IMR-90 (cell line): ENCODE data around the gene ITPR3.

Experiments
- BHLHE40 ChIP-seq: fragments of 150-350 bp; IDR thresholded peaks from 2 replicates; pipeline ENCODE4 v1.6.1; 2016; ENCODE audit warnings: mild to moderate bottlenecking, low read depth, low read length
- CTCF ChIP-seq: conservative IDR thresholded peaks from 2 replicates; pipeline ENCODE4 v1.5.1; 2012; ENCODE audit warnings: mild to moderate bottlenecking, low read depth, low read length, improper control_type of control experiment
- NFE2L2 ChIP-seq: fragments of 150-350 bp; IDR thresholded peaks from 2 replicates; pipeline ENCODE4 v1.6.1; 2016; ENCODE audit warnings: low read depth, mild to moderate bottlenecking, low read length
- RAD21 ChIP-seq: IDR thresholded peaks from 2 replicates; pipeline ENCODE4 v1.6.1; 2012; ENCODE audit warnings: low read length, improper control_type of control experiment
- RCOR1 ChIP-seq: IDR thresholded peaks from 2 replicates; pipeline ENCODE4 v1.6.1; 2012; ENCODE audit warnings: mild to moderate bottlenecking, low read length, improper control_type of control experiment; ENCODE audit not compliant: insufficient replicate concordance
- RFX5 ChIP-seq: IDR thresholded peaks from 2 replicates; pipeline ENCODE4 v1.8.0; 2012; ENCODE audit warnings: low read depth, mild to moderate bottlenecking, low read length, moderate library complexity
- SMC3 ChIP-seq: fragments of 150-350 bp; IDR thresholded peaks from 2 replicates; pipeline ENCODE4 v1.6.1; 2016; ENCODE audit warnings: low read depth, mild to moderate bottlenecking, antibody characterized with exemption, low read length, moderate library complexity

- TF ChIP-seq CTCF (no peak), SMC3 (no peak), RCOR1 (no peak), RFX5 (no peak), NFE2L2 (no peak), BHLHE40 (no peak), RAD21 (no peak)
These were observed 95.9 kb downstream of the ITPR3 start for GRCh38 chr6:33716890-33717632.
